Hematopoietic multipotent progenitor cell (in vitro differentiated cells): ENCODE data around the gene PAPSS1. TPM values are rescaled to one million over a fixed set of nuclear protein-coding genes. Genes with fewer than 3 reads are reported as not detected.
"Not testable (repeated sequence)": the region's sequence is repeated elsewhere in the genome, so short reads cannot be mapped to it uniquely, and the experiment has no call there.

ENCODE experiments used
- DNase-seq, 3 donors: peaks; one replicate each; pipeline ENCODE4 v3.0.0-alpha.2; 2011 to 2015; ENCODE audit warnings: low read depth in 2 of 3, low spot score in 2 of 3
- total RNA-seq: library from RNA; depleted of rRNA; stranded (reverse); fragments of >200 nt; gene quantifications from one replicate; pipeline ENCODE4 v1.2.3, GENCODE V29; 2012

Gene PAPSS1
- total RNA-seq, 1 donor, result 50.9 TPM

GRCh38 chr4:107692202-107692601, 27.8 kb downstream of the PAPSS1 start:
- DNase-seq, result peak in 1 of 3 donors; percentile 14

- no peak for DNase-seq
Observed at GRCh38 chr4:107691378-107691777, 28.7 kb downstream of the PAPSS1 start.

GRCh38 chr4:107689912-107690587, 30.0 kb downstream of the PAPSS1 start:
- DNase-seq, result no peak

GRCh38 chr4:107688421-107688820, 31.6 kb downstream of the PAPSS1 start:
- DNase-seq, result no peak

GRCh38 chr4:107685740-107686139, 34.3 kb downstream of the PAPSS1 start:
- DNase-seq, result no peak

GRCh38 chr4:107683873-107684272, 36.2 kb downstream of the PAPSS1 start:
- DNase-seq, result no peak

- DNase-seq, result no peak
Observed at GRCh38 chr4:107682306-107682705, 37.7 kb downstream of the PAPSS1 start.

- DNase-seq, result no peak
Observed at GRCh38 chr4:107669068-107669467, 51.0 kb downstream of the PAPSS1 start.

GRCh38 chr4:107666134-107666533, 53.9 kb downstream of the PAPSS1 start:
- peak in 2 of 3 donors; percentile 22 to 58 for DNase-seq

GRCh38 chr4:107665001-107665400, 55.0 kb downstream of the PAPSS1 start:
- DNase-seq, result no peak

GRCh38 chr4:107658400-107659336, 61.4 kb downstream of the PAPSS1 start:
- peak in 1 of 3 donors; percentile 33 for DNase-seq

GRCh38 chr4:107655289-107655688, 64.7 kb downstream of the PAPSS1 start:
- DNase-seq, result no peak

GRCh38 chr4:107654694-107655093, 65.3 kb downstream of the PAPSS1 start:
- DNase-seq, result no peak

GRCh38 chr4:107651408-107651807, 68.6 kb downstream of the PAPSS1 start:
- DNase-seq, result not testable (repeated sequence)

- DNase-seq, result no peak
Observed at GRCh38 chr4:107650251-107650650, 69.8 kb downstream of the PAPSS1 start.

- DNase-seq, result no peak
Observed at GRCh38 chr4:107648178-107648991, 71.6 kb downstream of the PAPSS1 start.

- no peak for DNase-seq
Observed at GRCh38 chr4:107647591-107647990, 72.4 kb downstream of the PAPSS1 start.

GRCh38 chr4:107645604-107646003, 74.4 kb downstream of the PAPSS1 start:
- no peak for DNase-seq

GRCh38 chr4:107643021-107643420, 77.0 kb downstream of the PAPSS1 start:
- no peak for DNase-seq

- DNase-seq, result no peak
Observed at GRCh38 chr4:107640878-107641277, 79.2 kb downstream of the PAPSS1 start.

GRCh38 chr4:107640197-107640596, 79.8 kb downstream of the PAPSS1 start:
- no peak for DNase-seq
